K562 (cell line): ENCODE data around the gene POR. TPM values are rescaled to one million over a fixed set of nuclear protein-coding genes. Genes with fewer than 3 reads are reported as not detected.

Experiments
- BMI1 ChIP-seq: fragments of 150-350 bp; IDR thresholded peaks from 2 replicates; pipeline ENCODE4 v1.6.1; 2014; ENCODE audit warnings: low read length
- CBFA2T3 ChIP-seq: fragments of 450-650 bp; IDR thresholded peaks from 2 replicates; pipeline ENCODE4 v1.6.1; 2017
- CLOCK ChIP-seq: fragments of 250-450 bp; sonication (Bioruptor Pico); IDR thresholded peaks from 2 replicates; pipeline ENCODE4 v1.4.0; 2020; ENCODE audit warnings: mild to moderate bottlenecking, moderate library complexity, borderline replicate concordance
- E2F3 ChIP-seq: fragments of 250-450 bp; sonication (Bioruptor Pico); IDR thresholded peaks from 2 replicates; pipeline ENCODE4 v1.4.0; 2020; ENCODE audit warnings: mild to moderate bottlenecking
- E2F6 ChIP-seq, 2 experiments: IDR thresholded peaks; 2 replicates each; pipeline ENCODE4 v1.6.1; 2011; ENCODE audit warnings: borderline replicate concordance in 1 of 2, control low read depth in 1 of 2, low read depth in 1 of 2, low read length in 1 of 2, mild to moderate bottlenecking in 1 of 2, mixed read lengths in 1 of 2, moderate library complexity in 1 of 2; ENCODE audit not compliant: insufficient read depth in 1 of 2, insufficient read length in 1 of 2, poor library complexity in 1 of 2, severe bottlenecking in 1 of 2; ENCODE audit errors: extremely low read depth in 1 of 2
- ELK3 ChIP-seq: fragments of 450-650 bp; formaldehyde crosslinking; IDR thresholded peaks from 2 replicates; pipeline ENCODE4 v1.4.0; 2020; ENCODE audit warnings: mild to moderate bottlenecking
- ETS2 ChIP-seq: IDR thresholded peaks from 2 replicates; pipeline ENCODE4 v1.6.1; 2016; ENCODE audit warnings: borderline replicate concordance, missing genetic modification characterization, mild to moderate bottlenecking, moderate library complexity, missing compliant biosample characterization; ENCODE audit not compliant: poor library complexity, severe bottlenecking
- EZH2 ChIP-seq: IDR thresholded peaks from 2 replicates; pipeline ENCODE4 v1.6.1; 2012; ENCODE audit warnings: low read depth, mild to moderate bottlenecking, inconsistent platforms, low read length, borderline replicate concordance
- FOXA3 ChIP-seq, 2 experiments: fragments of 450-650 bp in 1 of 2; sonication (generic) in 1 of 2; formaldehyde crosslinking; IDR thresholded peaks in 1 of 2; conservative IDR thresholded peaks in 1 of 2; 2 replicates each; pipeline versions ENCODE4 v1.4.0 to v1.8.0; 2020 to 2022; ENCODE audit warnings: mild to moderate bottlenecking in 2 of 2, missing genetic modification reagents in 1 of 2
- HNRNPUL1 ChIP-seq: fragments of 200-400 bp; formaldehyde crosslinking; IDR thresholded peaks from 2 replicates; pipeline ENCODE4 v1.6.1; 2017; ENCODE audit warnings: low read length
- MAX ChIP-seq: sonication (generic); formaldehyde crosslinking; IDR thresholded peaks from 2 replicates; pipeline ENCODE4 v1.9.0; 2022; ENCODE audit warnings: mild to moderate bottlenecking, missing genetic modification reagents
- MCM5 ChIP-seq: fragments of 450-650 bp; IDR thresholded peaks from 2 replicates; pipeline ENCODE4 v1.6.1; 2016; ENCODE audit warnings: low read depth
- MXI1 ChIP-seq: IDR thresholded peaks from 2 replicates; pipeline ENCODE4 v1.6.1; 2011; ENCODE audit warnings: low read depth, mild to moderate bottlenecking, improper control_type of control experiment, low read length
- NR4A1 ChIP-seq, 2 experiments: fragments of 250-450 bp in 1 of 2; fragments of 450-650 bp in 1 of 2; sonication (Bioruptor Pico) in 1 of 2; IDR thresholded peaks; 2 replicates each; pipeline versions ENCODE4 v1.4.0 to v1.6.1; 2016 to 2020; ENCODE audit warnings: mild to moderate bottlenecking in 2 of 2, missing compliant biosample characterization in 1 of 2, missing genetic modification characterization in 1 of 2, moderate library complexity in 1 of 2
- RB1 ChIP-seq: fragments of 450-650 bp; IDR thresholded peaks from 2 replicates; pipeline ENCODE4 v1.6.1; 2017; ENCODE audit warnings: low read depth, mild to moderate bottlenecking
- TFE3 ChIP-seq: fragments of 450-650 bp; formaldehyde crosslinking; IDR thresholded peaks from 2 replicates; pipeline ENCODE4 v1.4.0; 2020; ENCODE audit warnings: mild to moderate bottlenecking, mixed read lengths
- THAP12 ChIP-seq: fragments of 250-450 bp; sonication (Bioruptor Pico); IDR thresholded peaks from 2 replicates; pipeline ENCODE4 v1.9.0; 2021; ENCODE audit warnings: mild to moderate bottlenecking, inconsistent platforms
- polyA plus RNA-seq, 8 experiments: library from polyadenylated mRNA; depleted of rRNA in 4 of 8; stranded (reverse) in 5 of 8; unstranded in 3 of 8; fragments of >200 nt; fragmentation: Nextera tagmentation in 2 of 8; fragmentation: Illumina TruSeq in 1 of 8; extraction: Ambion mirVana in 2 of 8; extraction: Trizol in 1 of 8; gene quantifications; 2 replicates each; pipeline versions ENCODE4 v1.2.1 to v1.2.3, GENCODE V29; 2011 to 2014; ENCODE audit warnings: inconsistent platforms in 1 of 8, missing spikeins in 1 of 8
- total RNA-seq, 7 experiments: library from RNA; depleted of rRNA in 6 of 7; stranded (reverse); fragments of >200 nt in 6 of 7; fragmentation: Illumina TruSeq in 2 of 7; extraction: Trizol in 2 of 7; gene quantifications; 2 replicates each; pipeline versions ENCODE4 v1.2.1 to v1.2.3, GENCODE V29; 2011 to 2021; ENCODE audit warnings: low replicate concordance in 1 of 7

POR gene
- total and polyA plus RNA-seq, 9 of the 15 experiments (the other 6 are each of a cell fraction or from before 2014, with no cell fraction given): 4.7 to 142 (median 40.8) TPM

- TF ChIP-seq NR4A1 (CRISPR knock-in tag; IDR thresholded peaks at IDR 0.05): no peak
- TF ChIP-seq NR4A1 (tag; IDR thresholded peaks at IDR 0.05): peak; percentile 56
- no peak for TF ChIP-seq BMI1
- TF ChIP-seq RB1: no peak
- no peak for TF ChIP-seq MCM5
- no peak for TF ChIP-seq CBFA2T3
- no peak; the same call in 1 of the 2 replicates for TF ChIP-seq MAX (CRISPR knock-in tag)
- no peak for TF ChIP-seq CLOCK (CRISPR knock-in tag)
- TF ChIP-seq E2F3: no peak
- TF ChIP-seq ETS2 (tag): no peak
- peak in 1 of 2 experiments; percentile 22 for TF ChIP-seq E2F6 (IDR thresholded peaks at IDR 0.05; ENCODE audit: borderline replicate concordance in 1 of 2, extremely low read depth in 1 of 2, insufficient read depth in 1 of 2, insufficient read length in 1 of 2, low read depth in 1 of 2, low read length in 1 of 2, poor library complexity in 1 of 2, severe bottlenecking in 1 of 2)
- no peak for TF ChIP-seq HNRNPUL1
- TF ChIP-seq ELK3: no peak
- no peak for TF ChIP-seq FOXA3 (CRISPR knock-in tag; conservative IDR thresholded peaks at IDR 0.05 in 1 of 2, IDR thresholded peaks at IDR 0.05 in 1 of 2)
- no peak for TF ChIP-seq TFE3 (CRISPR knock-in tag)
- peak; percentile 6; the same call in 1 of the 2 replicates for TF ChIP-seq THAP12 (CRISPR knock-in tag)
- TF ChIP-seq EZH2: no peak
- TF ChIP-seq MXI1: 0 out of 2 replicates have a peak, but pooled peaks have one; percentile 13
These were observed 78.9 kb downstream of the POR start (continued) for GRCh38 chr7:75993689-75994387.
